Hepatocyte (in vitro differentiated cells): ENCODE measurements around the gene CRYBG3. TPM values are rescaled to one million over a fixed set of nuclear protein-coding genes. Genes with fewer than 3 reads are reported as not detected.
A peak's percentile ranks its signal among the peaks of the same experiment; 100 is the strongest.

Source experiments
- DNase-seq: peaks from one replicate; pipeline ENCODE4 v3.0.0-alpha.2; 2016; ENCODE audit warnings: low spot score
- H2AFZ ChIP-seq: fragments of 200-600 bp; sonication (generic); 2 replicates; pipeline ENCODE4 v1.6.0; 2016; ENCODE audit warnings: antibody characterized with exemption, mild to moderate bottlenecking
- H3K27ac ChIP-seq: fragments of 200-600 bp; sonication (generic); 2 replicates; pipeline ENCODE4 v1.5.1; 2016; ENCODE audit warnings: mild to moderate bottlenecking
- H3K27me3 ChIP-seq: fragments of 200-600 bp; sonication (generic); 2 replicates; pipeline ENCODE4 v1.6.1; 2016
- H3K36me3 ChIP-seq: fragments of 200-600 bp; sonication (generic); replicated peaks from 2 replicates; pipeline ENCODE4 v1.5.1; 2016; ENCODE audit warnings: low read depth; ENCODE audit not compliant: insufficient read depth
- H3K4me1 ChIP-seq: fragments of 200-600 bp; sonication (generic); 2 replicates; pipeline ENCODE4 v1.5.1; 2016; ENCODE audit warnings: mild to moderate bottlenecking, moderate library complexity; ENCODE audit not compliant: insufficient read depth
- H3K4me2 ChIP-seq: fragments of 200-600 bp; sonication (generic); 2 replicates; pipeline ENCODE4 v1.6.0; 2016
- H3K4me3 ChIP-seq: fragments of 200-600 bp; sonication (generic); 2 replicates; pipeline ENCODE4 v1.5.1; 2016; ENCODE audit warnings: mild to moderate bottlenecking
- H3K79me2 ChIP-seq: fragments of 200-600 bp; sonication (generic); 2 replicates; pipeline ENCODE4 v1.6.0; 2017; ENCODE audit warnings: mild to moderate bottlenecking
- H3K9me2 ChIP-seq: fragments of 200-600 bp; sonication (generic); replicated peaks from 2 replicates; pipeline ENCODE4 v1.6.0; 2017; ENCODE audit warnings: mild to moderate bottlenecking; ENCODE audit not compliant: insufficient read depth
- H3K9me3 ChIP-seq: fragments of 200-600 bp; sonication (generic); 2 replicates; pipeline ENCODE4 v1.5.1; 2016; ENCODE audit warnings: low read depth, mild to moderate bottlenecking
- H4K20me1 ChIP-seq: fragments of 200-600 bp; sonication (generic); 2 replicates; pipeline ENCODE4 v1.6.0; 2016; ENCODE audit warnings: mild to moderate bottlenecking; ENCODE audit not compliant: insufficient read depth, poor library complexity, severe bottlenecking
- CTCF ChIP-seq: fragments of 200-600 bp; sonication (generic); IDR thresholded peaks from 2 replicates; pipeline ENCODE4 v1.5.1; 2016; ENCODE audit warnings: antibody characterized with exemption, mild to moderate bottlenecking; ENCODE audit not compliant: poor library complexity
- EZH2 ChIP-seq: fragments of 200-600 bp; sonication (generic); IDR thresholded peaks from 2 replicates; pipeline ENCODE4 v1.6.1; 2016; ENCODE audit warnings: antibody characterized with exemption, mild to moderate bottlenecking, borderline replicate concordance
- EZH2phosphoT487 ChIP-seq: fragments of 200-600 bp; sonication (generic); IDR thresholded peaks from one replicate; pipeline ENCODE4 v1.6.1; 2018; ENCODE audit warnings: antibody characterized with exemption, mild to moderate bottlenecking, low read depth, moderate library complexity; ENCODE audit not compliant: unreplicated experiment, severe bottlenecking
- WGBS: methylation state at CpG from one replicate; pipeline ENCODE4 v1.1.6; 2016; ENCODE audit warnings: low lambda C conversion rate; ENCODE audit errors: missing lambda C conversion rate; 5-methylcytosine and 5-hydroxymethylcytosine counted together
- polyA plus RNA-seq: library from polyadenylated mRNA; unstranded; fragments of >200 nt; fragmentation: Nextera tagmentation; extraction: Ambion mirVana; gene quantifications from 2 replicates; pipeline ENCODE4 v1.2.1, GENCODE V29; 2016
- total RNA-seq: library from RNA; depleted of rRNA; stranded (reverse); fragments of >200 nt; gene quantifications from 2 replicates; pipeline ENCODE4 v1.2.3, GENCODE V29; 2014

The CRYBG3 gene
- total and polyA plus RNA-seq, 2 experiments from 2014 or later, result 1.6 to 13.2 TPM

- TF ChIP-seq EZH2phosphoT487 (no peak), CTCF (no peak), EZH2 (no peak)
- Histone ChIP-seq H3K79me2 (no peaks in the 10 kb centered on the region), H3K9me3 (no peaks in the 10 kb centered on the region), H2AFZ (no peak overlapping the region), H3K4me3 (no peak overlapping the region), H3K4me2 (no peak overlapping the region), H3K27ac (peak overlapping the region; percentile 11), H3K4me1 (peaks cover 6% of the 10 kb centered on the region), H3K27me3 (no peaks in the 10 kb centered on the region), H4K20me1 (no peaks in the 10 kb centered on the region), H3K36me3 (peaks cover 5% of the 10 kb centered on the region), H3K9me2 (no peaks in the 10 kb centered on the region)
- no peak for DNase-seq
- WGBS, result 78% methylated on average over 5 of the region's 5 CpGs
Observed at GRCh38 chr3:97948351-97949109, 126.7 kb downstream of the CRYBG3 start.

GRCh38 chr3:97949110-97949485, 127.3 kb downstream of the CRYBG3 start:
- no peaks in the 10 kb centered on the region for H3K79me2 ChIP-seq
- TF ChIP-seq CTCF, result no peak
- no peak for TF ChIP-seq EZH2
- TF ChIP-seq EZH2phosphoT487, result no peak
- H3K27ac ChIP-seq, result no peak overlapping the region
- WGBS, result 95% methylated on average over 2 of the region's 2 CpGs
- no peaks in the 10 kb centered on the region for H3K9me3 ChIP-seq
- no peaks in the 10 kb centered on the region for H3K27me3 ChIP-seq
- no peak for DNase-seq
- no peaks in the 10 kb centered on the region for H3K9me2 ChIP-seq
- H3K4me2 ChIP-seq, result no peak overlapping the region
- H4K20me1 ChIP-seq, result no peaks in the 10 kb centered on the region
- H3K4me1 ChIP-seq, result peaks cover 6% of the 10 kb centered on the region
- no peak overlapping the region for H2AFZ ChIP-seq
- no peak overlapping the region for H3K4me3 ChIP-seq
- H3K36me3 ChIP-seq, result peaks cover 3% of the 10 kb centered on the region

- no peak overlapping the region for H3K4me2 ChIP-seq
- H3K9me2 ChIP-seq, result no peaks in the 10 kb centered on the region
- H2AFZ ChIP-seq, result no peak overlapping the region
- H3K27me3 ChIP-seq, result no peaks in the 10 kb centered on the region
- H3K36me3 ChIP-seq, result no peaks in the 10 kb centered on the region
- H3K4me3 ChIP-seq, result no peak overlapping the region
- TF ChIP-seq EZH2phosphoT487 (no peak), EZH2 (no peak), CTCF (no peak)
- peaks cover 6% of the 10 kb centered on the region for H3K4me1 ChIP-seq
- DNase-seq, result no peak
- H4K20me1 ChIP-seq, result no peaks in the 10 kb centered on the region
- no peaks in the 10 kb centered on the region for H3K79me2 ChIP-seq
- no peaks in the 10 kb centered on the region for H3K9me3 ChIP-seq
- WGBS, result 79% methylated on average over 5 of the region's 5 CpGs
- no peak overlapping the region for H3K27ac ChIP-seq
Observed at GRCh38 chr3:97949743-97950142, 127.9 kb downstream of the CRYBG3 start.
